ENCODE results near the gene RIC1. TPM values are rescaled to one million over a fixed set of nuclear protein-coding genes. Genes with fewer than 3 reads are reported as not detected.

RIC1 gene
- total and polyA plus RNA-seq, 2 of the 13 experiments (the other 11 are each of a cell fraction or from before 2014, with no cell fraction given) = 18.2 to 19.0 TPM

DNA sequence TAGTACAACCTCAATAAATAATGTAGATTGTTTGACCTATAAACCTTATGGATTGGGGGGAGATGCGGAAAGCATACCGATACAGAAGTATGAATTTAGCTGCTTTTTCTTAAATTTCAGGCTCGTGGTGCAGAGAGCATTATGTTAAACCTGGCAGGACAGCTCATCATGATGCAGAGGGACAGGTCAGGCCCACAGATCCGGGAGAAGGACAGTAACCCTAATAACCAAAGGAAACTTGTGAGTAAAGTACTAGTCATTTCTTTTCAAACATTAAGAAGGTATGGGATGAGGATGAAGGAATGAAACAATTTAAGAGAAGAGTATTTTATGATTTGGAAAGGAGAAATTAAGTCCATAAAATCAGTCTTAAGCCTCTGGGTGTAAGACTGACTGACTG, 133.5 kb downstream of the RIC1 start:
- ATAC-seq = no peak
- H3K4me3 ChIP-seq (replicated peaks in 1 of 3; ENCODE audit: insufficient read depth in 1 of 3, low read depth in 2 of 3, low read length in 3 of 3) = no peak overlapping the region
- H3K27me3 ChIP-seq (ENCODE audit: control insufficient read depth in 1 of 2, insufficient read depth in 2 of 2, low read length in 2 of 2) = no peaks in the 10 kb centered on the region
- FAIRE-seq = no peak
- in situ Hi-C loops (cut with HindIII; ENCODE audit: extremely low pct_ligation_motif_present, low pct_unique_long_range_greater_than_20kb) (no loop called here), intact Hi-C loops (cut with micrococcal nuclease; ENCODE audit: unreplicated experiment) (no loop called here)
- no peak overlapping the region for H3K9ac ChIP-seq (ENCODE audit: insufficient read depth, low read depth, low read length)
- peaks cover 5 to 38% of the 10 kb centered on the region in 2 experiments for H3K36me3 ChIP-seq (replicated peaks in 1 of 2; ENCODE audit: control insufficient read depth in 1 of 2, insufficient read depth in 2 of 2, low read length in 2 of 2)
- H3K4me1 ChIP-seq (ENCODE audit: insufficient read depth, low read length) = no peaks in the 10 kb centered on the region
- ChIA-PET CTCF (ENCODE audit: low intra/inter-chr PET ratio, low total read pairs) (no interaction called here), POLR2A (no interaction called here)
- H3K9me3 ChIP-seq (ENCODE audit: low read length) = no peaks in the 10 kb centered on the region
- no peak overlapping the region for H2AFZ ChIP-seq (ENCODE audit: low read length)
- no peak overlapping the region for H3K27ac ChIP-seq (ENCODE audit: extremely low read length, insufficient read depth, low read length)
- DNase-seq (ENCODE audit: low spot score) = no peak
- no TSS peak for BruUV-seq (replicated peaks)
- WGBS (ENCODE audit: low lambda C conversion rate) = 96% methylated on average over 4 of the region's 4 CpGs
- no peak overlapping the region for H3K4me2 ChIP-seq (ENCODE audit: low read depth, low read length)
- no peak for TF ChIP-seq MBNL3 (CRISPR knock-in tag; conservative IDR thresholded peaks at IDR 0.05)
- TF ChIP-seq, protein P1, sequence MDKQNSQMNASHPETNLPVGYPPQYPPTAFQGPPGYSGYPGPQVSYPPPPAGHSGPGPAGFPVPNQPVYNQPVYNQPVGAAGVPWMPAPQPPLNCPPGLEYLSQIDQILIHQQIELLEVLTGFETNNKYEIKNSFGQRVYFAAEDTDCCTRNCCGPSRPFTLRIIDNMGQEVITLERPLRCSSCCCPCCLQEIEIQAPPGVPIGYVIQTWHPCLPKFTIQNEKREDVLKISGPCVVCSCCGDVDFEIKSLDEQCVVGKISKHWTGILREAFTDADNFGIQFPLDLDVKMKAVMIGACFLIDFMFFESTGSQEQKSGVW (CRISPR knock-in tag; IDR thresholded peaks at IDR 0.05; ENCODE audit: borderline replicate concordance) = no peak
- no peak for TF ChIP-seq JUNB (CRISPR knock-in tag; IDR thresholded peaks at IDR 0.05; ENCODE audit: borderline replicate concordance)
- TF ChIP-seq SETDB1 (CRISPR knock-in tag; IDR thresholded peaks at IDR 0.05; ENCODE audit: borderline replicate concordance) = no peak
- no peak for TF ChIP-seq HMG20A (CRISPR knock-in tag; IDR thresholded peaks at IDR 0.05; ENCODE audit: borderline replicate concordance)
- no peak for TF ChIP-seq GATAD1 (CRISPR knock-in tag; IDR thresholded peaks at IDR 0.05)
- TF ChIP-seq, protein P2, sequence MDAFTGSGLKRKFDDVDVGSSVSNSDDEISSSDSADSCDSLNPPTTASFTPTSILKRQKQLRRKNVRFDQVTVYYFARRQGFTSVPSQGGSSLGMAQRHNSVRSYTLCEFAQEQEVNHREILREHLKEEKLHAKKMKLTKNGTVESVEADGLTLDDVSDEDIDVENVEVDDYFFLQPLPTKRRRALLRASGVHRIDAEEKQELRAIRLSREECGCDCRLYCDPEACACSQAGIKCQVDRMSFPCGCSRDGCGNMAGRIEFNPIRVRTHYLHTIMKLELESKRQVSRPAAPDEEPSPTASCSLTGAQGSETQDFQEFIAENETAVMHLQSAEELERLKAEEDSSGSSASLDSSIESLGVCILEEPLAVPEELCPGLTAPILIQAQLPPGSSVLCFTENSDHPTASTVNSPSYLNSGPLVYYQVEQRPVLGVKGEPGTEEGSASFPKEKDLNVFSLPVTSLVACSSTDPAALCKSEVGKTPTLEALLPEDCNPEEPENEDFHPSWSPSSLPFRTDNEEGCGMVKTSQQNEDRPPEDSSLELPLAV (CRISPR knock-in tag; conservative IDR thresholded peaks at IDR 0.05; ENCODE audit: low read depth) = no peak
- TF ChIP-seq ZNF232 (CRISPR knock-in tag; IDR thresholded peaks at IDR 0.05; ENCODE audit: borderline replicate concordance) = no peak
- TF ChIP-seq, protein P3, sequence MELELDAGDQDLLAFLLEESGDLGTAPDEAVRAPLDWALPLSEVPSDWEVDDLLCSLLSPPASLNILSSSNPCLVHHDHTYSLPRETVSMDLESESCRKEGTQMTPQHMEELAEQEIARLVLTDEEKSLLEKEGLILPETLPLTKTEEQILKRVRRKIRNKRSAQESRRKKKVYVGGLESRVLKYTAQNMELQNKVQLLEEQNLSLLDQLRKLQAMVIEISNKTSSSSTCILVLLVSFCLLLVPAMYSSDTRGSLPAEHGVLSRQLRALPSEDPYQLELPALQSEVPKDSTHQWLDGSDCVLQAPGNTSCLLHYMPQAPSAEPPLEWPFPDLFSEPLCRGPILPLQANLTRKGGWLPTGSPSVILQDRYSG (CRISPR knock-in tag; IDR thresholded peaks at IDR 0.05) = no peak
- TF ChIP-seq, protein P4, sequence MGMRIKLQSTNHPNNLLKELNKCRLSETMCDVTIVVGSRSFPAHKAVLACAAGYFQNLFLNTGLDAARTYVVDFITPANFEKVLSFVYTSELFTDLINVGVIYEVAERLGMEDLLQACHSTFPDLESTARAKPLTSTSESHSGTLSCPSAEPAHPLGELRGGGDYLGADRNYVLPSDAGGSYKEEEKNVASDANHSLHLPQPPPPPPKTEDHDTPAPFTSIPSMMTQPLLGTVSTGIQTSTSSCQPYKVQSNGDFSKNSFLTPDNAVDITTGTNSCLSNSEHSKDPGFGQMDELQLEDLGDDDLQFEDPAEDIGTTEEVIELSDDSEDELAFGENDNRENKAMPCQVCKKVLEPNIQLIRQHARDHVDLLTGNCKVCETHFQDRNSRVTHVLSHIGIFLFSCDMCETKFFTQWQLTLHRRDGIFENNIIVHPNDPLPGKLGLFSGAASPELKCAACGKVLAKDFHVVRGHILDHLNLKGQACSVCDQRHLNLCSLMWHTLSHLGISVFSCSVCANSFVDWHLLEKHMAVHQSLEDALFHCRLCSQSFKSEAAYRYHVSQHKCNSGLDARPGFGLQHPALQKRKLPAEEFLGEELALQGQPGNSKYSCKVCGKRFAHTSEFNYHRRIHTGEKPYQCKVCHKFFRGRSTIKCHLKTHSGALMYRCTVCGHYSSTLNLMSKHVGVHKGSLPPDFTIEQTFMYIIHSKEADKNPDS (CRISPR knock-in tag; IDR thresholded peaks at IDR 0.05) = no peak
- no peak for TF ChIP-seq ZFP90 (CRISPR knock-in tag; IDR thresholded peaks at IDR 0.05; ENCODE audit: borderline replicate concordance)
- TF ChIP-seq ZNF839 (CRISPR knock-in tag; IDR thresholded peaks at IDR 0.05; ENCODE audit: borderline replicate concordance) = no peak
- no peak for TF ChIP-seq ZFP1 (CRISPR knock-in tag; IDR thresholded peaks at IDR 0.05)
- no peak for TF ChIP-seq GPN1 (CRISPR knock-in tag; IDR thresholded peaks at IDR 0.05; ENCODE audit: borderline replicate concordance)
- TF ChIP-seq NFE2 (CRISPR knock-in tag; IDR thresholded peaks at IDR 0.05) = no peak
- TF ChIP-seq, protein P5, sequence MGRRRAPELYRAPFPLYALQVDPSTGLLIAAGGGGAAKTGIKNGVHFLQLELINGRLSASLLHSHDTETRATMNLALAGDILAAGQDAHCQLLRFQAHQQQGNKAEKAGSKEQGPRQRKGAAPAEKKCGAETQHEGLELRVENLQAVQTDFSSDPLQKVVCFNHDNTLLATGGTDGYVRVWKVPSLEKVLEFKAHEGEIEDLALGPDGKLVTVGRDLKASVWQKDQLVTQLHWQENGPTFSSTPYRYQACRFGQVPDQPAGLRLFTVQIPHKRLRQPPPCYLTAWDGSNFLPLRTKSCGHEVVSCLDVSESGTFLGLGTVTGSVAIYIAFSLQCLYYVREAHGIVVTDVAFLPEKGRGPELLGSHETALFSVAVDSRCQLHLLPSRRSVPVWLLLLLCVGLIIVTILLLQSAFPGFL (CRISPR knock-in tag; IDR thresholded peaks at IDR 0.05) = no peak
- no peak for TF ChIP-seq ZNF549 (CRISPR knock-in tag; IDR thresholded peaks at IDR 0.05)
- TF ChIP-seq ZNF143 (CRISPR knock-in tag; IDR thresholded peaks at IDR 0.05) = no peak
- no peak for TF ChIP-seq ZNF251 (CRISPR knock-in tag; IDR thresholded peaks at IDR 0.05)
- no peaks in the 10 kb centered on the region for H3K79me2 ChIP-seq (ENCODE audit: insufficient read depth, low read length)
- no peaks in the 10 kb centered on the region for H4K20me1 ChIP-seq (ENCODE audit: insufficient read depth, low read length)
